Fibroblast of peridontal ligament (primary cell): ENCODE measurements around the gene KRT14.
"Not testable (repeated sequence)": the region's sequence is repeated elsewhere in the genome, so short reads cannot be mapped to it uniquely, and the experiment has no call there.

ENCODE experiments used
- DNase-seq: peaks from one replicate; pipeline ENCODE4 v3.0.0-alpha.2; 2010; ENCODE audit errors: extremely low read depth

The KRT14 gene

GRCh38 chr17:41586863-41587495 is at the start of gene KRT14:
Gene KRT14 (minus strand): TSS chr17:41586895. CDS start chr17:41586834, 61 bp downstream.
- no peak for DNase-seq

GRCh38 chr17:41635121-41636097 is 48.7 kb upstream of the KRT14 start:
- DNase-seq, result no peak

DNA sequence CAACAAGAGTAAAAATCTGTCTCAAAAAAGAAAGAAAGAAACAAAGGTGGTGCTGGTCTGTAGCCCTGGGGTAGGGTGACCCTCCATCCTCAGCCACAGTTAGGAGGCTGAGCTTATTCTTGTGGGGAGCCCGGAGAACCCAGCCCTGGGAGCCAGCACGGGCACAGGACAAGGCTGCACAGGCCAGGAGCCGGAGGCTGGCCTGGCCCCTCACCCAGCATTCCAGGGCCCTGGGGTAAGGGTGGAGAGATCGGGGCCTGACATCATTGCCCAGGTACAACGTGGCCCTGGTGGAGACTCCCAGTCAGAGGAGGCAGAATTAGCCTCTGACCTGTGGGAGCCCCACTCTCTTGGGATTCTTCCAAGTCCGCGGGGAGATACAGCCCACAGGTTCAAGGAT is 47.9 kb upstream of the KRT14 start:
- no peak for DNase-seq

DNA sequence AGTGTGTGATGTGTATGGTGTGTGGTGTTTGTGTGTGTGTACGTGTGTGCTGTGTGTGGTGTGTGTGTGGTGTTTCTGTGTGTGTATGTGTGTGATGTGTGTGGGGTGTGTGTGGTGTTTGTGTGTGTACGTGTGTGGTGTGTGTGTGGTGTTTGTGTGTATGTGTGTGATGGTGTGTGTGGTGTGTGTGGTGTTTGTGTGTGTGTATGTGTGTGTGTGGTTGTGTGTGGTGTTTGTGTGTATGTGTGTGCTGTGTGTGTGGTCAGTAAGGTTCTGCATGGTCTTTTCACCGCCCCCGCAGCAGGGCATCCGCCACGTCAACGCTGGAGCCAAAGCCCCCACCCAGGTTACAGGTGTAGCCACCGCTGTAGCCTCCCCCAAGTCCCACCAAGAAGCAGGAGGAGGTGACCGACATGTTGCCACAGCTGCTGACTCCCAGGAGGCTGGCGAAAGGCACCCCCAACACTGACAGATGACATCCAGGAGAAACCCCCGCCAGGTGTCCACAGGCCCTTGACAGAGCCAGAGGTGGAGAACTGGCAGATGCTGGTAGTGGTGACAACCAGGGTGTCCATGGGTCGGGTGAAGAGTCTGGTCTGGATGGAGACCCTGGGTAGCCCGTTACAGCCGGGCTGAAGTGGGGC is 47.0 kb upstream of the KRT14 start:
- DNase-seq, result no peak

DNA sequence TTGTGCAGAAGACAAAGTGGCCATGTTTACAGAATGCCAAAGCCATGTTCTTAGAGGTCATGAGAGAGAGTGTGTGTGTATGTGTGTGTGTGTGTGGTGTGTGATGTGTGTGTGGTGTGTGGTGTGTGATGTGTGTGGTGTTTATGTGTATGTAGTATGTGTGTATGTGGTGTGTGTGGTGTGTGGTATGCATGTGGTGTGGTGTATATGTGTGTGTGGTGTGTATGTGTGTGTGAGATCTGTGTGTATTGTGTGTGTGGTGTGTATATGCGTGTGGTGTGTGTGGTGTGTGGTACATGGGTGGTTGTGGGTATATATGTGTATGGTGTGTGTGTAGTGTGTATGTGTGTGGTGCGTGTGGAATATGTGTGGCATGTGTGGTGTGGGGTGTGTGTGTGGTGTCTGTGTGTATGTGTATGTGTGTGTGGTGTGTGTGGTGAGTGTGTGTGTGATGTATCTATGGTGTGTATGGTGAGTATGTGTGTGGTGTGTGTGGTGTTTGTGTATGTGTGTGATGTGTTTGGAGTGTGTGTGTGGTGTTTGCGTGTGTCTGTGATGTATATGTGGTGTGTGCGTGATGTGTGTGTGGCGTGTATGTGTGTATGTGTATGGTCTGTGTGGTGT is 45.9 kb upstream of the KRT14 start:
- no peak for DNase-seq

- no peak for DNase-seq
Observed at GRCh38 chr17:41631898-41632285, 45.2 kb upstream of the KRT14 start.

DNA sequence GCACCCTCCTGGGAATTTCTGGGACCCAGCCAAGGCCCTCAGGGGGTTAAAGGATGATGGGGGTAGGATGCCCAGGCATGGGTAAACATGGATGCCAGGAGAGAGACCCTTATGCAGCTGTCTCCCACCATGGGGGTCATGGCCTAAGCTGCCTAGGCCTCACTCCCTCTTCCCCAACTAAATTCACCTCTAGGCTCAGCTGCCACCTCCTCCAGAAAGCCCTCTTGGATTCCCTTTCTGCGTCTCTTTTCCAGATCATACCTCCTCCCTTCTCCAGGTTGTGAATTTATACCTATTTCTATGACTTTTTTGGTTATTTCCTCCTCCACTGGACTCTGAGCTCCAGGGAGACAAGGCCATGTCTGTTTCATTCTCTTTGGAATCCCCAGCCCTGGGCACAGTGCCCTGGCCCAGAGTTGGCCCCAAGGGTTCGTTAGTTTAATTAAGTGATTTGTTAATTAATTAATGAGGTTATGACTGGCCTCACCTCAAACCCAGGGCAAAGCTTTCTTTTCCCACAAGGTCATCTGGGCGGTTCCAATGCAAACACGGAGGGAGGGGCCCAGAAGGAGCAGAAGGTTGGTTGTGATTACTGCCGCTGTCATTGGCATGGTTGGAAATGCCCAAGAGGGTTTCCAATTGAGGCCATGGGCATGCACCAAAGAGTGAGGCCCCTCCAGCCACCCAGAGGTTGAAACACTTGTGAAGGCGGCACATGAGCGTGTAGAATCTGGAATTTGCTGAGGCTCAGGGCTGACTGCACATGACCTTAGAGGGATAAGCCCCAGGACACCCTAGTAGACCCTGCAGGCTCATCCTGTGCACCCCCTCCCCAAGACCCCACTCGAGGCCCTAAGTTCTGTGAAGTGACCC is 44.6 kb upstream of the KRT14 start:
- no peak for DNase-seq

GRCh38 chr17:41629826-41630670 is 43.4 kb upstream of the KRT14 start:
- DNase-seq, result no peak

DNA sequence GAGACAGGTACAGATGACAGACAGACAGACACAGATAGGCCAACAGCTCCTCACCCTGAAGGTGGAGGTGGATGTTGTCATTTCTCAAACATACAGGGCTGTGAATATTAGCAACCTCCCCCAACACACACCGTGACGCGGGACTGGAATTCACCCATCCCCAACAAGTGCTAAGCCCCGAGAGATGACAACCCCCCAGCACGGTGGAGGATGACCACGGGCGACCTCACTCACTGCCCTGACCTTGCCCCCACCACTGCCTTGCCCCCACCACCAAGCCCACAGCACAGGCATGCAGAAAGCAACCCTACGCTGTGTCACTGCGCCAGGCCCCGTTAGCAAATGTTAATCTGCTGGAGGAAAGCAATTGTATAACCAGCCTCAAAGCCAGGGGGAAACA is 42.6 kb upstream of the KRT14 start:
- no peak for DNase-seq

DNA sequence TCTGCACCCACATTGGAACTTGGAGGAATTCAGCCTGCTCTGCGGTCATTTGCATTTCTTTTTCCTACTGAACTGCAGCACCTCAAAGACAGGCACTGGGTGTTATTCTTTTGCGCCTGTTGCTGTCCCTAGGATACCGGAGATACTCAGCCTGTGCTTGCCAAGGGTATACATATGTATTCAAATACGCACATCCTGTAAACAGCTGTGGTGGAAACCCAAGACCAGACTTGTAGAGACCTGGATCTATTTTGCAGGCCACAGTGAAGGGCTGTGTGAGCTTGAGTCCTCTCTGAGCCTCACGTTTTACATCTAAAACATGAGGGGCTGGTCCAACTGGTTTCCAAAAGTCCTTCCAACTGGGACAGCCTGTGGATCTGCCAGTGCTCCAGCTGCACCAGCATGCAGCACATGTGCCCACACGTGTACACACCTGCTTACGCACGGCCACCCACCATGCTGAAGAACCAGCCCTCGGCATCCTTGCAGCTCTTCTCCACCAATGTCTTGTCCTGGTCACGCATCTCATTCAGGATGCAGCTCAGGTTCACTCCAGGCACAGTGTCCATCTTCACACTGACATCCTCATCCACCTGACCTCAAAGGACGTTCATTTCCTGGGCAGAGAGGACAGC is 42.0 kb upstream of the KRT14 start:
- DNase-seq, result not testable (repeated sequence)

GRCh38 chr17:41628073-41628370 is 41.3 kb upstream of the KRT14 start:
- not testable (repeated sequence) for DNase-seq

DNA sequence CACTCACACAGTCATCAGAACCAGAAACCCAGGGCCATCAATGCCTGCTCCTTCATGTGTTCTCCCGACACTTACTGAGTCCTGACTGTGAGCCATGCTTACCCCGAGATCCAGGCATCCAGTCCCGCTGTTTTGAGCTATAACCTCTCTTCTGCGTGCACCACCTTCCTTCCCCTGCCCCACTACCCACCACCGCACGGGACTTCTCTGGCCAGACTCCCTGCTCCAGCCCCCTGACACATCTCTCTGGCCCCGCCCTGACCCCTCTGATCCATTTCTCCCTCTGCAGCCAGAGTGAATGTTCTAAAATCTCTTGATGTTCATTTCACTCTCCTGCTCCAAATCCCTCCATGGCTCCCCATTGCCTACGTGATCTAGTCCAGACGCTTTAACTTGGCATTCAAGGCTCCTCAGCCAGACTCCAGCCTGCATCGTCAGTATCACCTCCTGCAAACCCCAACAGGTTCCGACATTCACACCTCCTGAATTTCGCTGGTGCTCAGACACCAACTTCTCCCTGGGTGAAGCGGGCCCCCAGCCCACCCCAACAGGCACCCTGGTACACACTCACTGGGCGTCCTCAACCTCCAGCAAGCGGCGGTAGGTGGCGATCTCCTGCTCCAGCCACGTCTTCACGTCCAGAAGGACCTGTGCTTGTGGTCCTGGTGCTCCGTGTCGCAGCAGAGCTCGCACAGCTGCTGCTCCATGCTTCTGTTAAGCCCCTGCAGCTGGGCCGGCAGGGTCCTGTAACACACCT is 40.8 kb upstream of the KRT14 start:
- DNase-seq, result no peak

GRCh38 chr17:41626914-41627295 is 40.2 kb upstream of the KRT14 start:
- not testable (repeated sequence) for DNase-seq

DNA sequence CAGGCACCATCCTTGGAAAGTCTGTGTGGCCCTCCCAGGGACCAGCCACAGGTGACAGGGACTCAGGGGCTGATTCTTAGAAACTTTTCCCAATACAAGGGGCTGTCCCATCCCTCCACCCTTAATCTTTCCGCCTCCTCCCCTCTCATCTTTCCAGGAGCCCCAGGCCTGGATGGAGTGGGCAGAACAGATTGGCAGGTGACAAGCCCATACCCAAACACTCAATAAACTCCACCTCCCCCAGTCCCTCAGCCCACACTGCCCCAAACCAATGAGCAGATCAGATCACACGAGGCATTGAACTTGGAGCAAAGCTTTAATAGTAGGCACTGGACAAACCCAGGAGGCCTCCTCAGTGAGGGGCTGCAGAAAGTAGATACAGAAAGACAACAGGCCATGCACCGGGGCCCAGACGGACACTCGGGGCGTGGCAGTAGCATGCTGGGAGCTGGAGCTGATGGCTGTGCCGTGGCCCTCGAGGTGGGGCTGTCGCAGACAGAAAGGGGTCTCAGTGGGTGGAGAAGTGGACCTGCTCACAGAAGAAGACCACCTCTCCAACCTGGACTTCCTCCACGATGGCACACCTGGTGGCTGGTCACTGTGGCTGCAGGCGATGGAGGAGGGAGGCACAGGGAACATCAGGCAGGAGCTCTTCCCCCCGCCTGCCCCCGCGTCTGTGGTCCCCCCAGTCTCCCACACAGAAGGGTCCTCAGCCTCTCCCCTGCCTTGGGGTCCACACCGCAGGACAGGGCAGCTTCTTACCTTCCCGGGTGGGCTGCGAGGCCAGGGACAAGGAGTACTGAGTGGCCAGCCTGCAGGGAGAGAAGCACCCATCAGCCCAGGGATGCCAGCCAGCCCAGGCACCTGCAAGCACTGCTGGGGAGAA is 39.6 kb upstream of the KRT14 start:
- not testable (repeated sequence) for DNase-seq

DNA sequence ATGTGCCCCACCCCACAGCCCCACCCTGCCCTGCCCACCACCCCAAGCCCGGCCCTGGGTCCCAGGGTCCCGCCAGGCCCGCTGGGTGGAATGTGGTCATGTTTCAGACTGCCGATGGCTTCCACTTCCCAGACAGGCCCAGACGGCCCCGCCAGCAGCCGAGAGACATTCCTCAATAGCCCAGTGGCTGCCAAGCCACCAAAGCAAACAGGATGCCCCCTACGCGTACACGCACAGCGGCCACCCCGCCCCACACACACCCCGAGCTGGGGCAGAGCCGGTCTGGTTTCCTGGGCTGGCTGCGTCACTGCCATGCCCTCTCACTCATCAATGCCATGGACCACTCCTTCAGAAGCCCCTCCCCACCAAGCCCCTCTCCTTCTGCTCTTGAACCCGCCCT is 38.9 kb upstream of the KRT14 start:
- no peak for DNase-seq

- no peak for DNase-seq
Observed at GRCh38 chr17:41624208-41625101, 37.8 kb upstream of the KRT14 start, which contains the start of gene KRT17. Gene KRT17 (minus strand): TSS chr17:41624575. CDS start chr17:41624509, 66 bp downstream.
